Head of caudate nucleus (tissue), 42 donors: ENCODE measurements around the gene SLC11A2.
"Not testable (repeated sequence)": the region's sequence is repeated elsewhere in the genome, so short reads cannot be mapped to it uniquely, and the experiment has no call there.

ENCODE experiments used
- DNase-seq, 42 donors: peaks; one replicate each; pipeline versions ENCODE4 v3.0.0 to v3.0.0-alpha.2; 2020 to 2021; ENCODE audit warnings: mixed read lengths in 7 of 42
- intact Hi-C: fragments of 100-400 bp; cut with DNase I; formaldehyde crosslinking; loops from one replicate; pipeline ENCODE4 v1.15.0; 2022

Gene SLC11A2

GRCh38 chr12:50964432-50964831 is 61.8 kb downstream of the SLC11A2 start:
- DNase-seq: no peak
- intact Hi-C loops: no loop called here

DNA sequence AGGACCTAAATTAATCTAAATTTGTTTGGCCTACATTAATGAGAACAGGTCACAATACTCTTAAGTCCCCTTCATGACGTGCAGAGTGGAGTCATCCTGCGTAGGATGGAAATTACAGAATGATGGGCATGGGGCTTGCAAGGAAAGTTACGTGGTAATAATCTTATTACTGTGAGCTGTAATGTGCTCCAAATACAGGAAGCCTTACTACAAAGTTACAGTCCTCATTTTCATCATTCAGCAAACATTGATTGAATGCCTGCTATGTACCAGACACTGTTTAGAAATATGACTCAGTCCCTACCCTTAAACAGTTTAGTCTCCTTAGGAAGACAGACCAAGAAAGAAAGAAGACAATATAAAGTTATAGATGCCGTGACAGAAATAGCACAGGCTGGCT is 64.5 kb downstream of the SLC11A2 start:
- DNase-seq: no peak

DNA sequence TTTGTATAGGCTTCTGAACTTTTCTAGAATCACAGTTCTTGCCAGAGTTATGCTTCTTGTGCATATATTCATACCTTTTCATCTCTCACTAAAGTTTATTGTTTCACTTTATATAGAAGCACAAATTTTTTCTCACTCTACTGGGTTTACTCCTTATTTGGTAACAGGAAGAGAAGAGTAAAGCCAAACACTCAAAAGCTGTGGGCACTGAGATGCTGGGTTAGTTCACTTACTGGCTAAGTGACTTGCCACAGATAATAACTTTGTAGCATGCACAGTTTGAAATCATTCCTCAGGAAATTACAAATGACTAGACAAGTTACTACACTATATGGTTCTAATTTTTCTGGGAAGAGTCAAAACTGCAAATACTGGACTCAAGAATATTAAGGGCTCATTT is 66.1 kb downstream of the SLC11A2 start:
- intact Hi-C loops: no loop called here
- DNase-seq: no peak

More for the DNA sequence above, 64.5 kb downstream of the SLC11A2 start:
- intact Hi-C loops: no loop called here

DNA sequence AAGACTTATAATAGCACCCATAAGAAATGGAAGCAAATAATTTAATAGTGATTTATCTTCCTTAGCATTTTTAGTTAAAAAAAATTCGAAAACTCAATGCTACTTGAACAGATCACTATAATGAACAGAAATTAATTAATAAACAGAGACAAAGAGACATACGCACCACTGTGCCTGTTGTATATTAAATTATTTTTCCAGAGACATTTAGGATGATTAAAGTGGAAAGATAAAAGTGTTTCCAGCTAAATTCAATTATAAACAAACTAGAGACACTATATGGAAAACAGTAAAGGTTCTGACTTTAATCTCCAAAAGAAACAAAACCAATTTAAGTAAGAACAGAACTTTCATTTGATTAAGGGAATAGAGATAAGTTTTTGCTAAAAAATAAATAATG is 70.5 kb downstream of the SLC11A2 start:
- no peak for DNase-seq
- intact Hi-C loops: no loop called here

- intact Hi-C loops: no loop called here
Measured at GRCh38 chr12:50955288-50955687, 70.9 kb downstream of the SLC11A2 start.

GRCh38 chr12:50954789-50955188 is 71.4 kb downstream of the SLC11A2 start:
- not testable (repeated sequence) for DNase-seq

More at GRCh38 chr12:50955288-50955687, 70.9 kb downstream of the SLC11A2 start:
- no peak for DNase-seq

DNA sequence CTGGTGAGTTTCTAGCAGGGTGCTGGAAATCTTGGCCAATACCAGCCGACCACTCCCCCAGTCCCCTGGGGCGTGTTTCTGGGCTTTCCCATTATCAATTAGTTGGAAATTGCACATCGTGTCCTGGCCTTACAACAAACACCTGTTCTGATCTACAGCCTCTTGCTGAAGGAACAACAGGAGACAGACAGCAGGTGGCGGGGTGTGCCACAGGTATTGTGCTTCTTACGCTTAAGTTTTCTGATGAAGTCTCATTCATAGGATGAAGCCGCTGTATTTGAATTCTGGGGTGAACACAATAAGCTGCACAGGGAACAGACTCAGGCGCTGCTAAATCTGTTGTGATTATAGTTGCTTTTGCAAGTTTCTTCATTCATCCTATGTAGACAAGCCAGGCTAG is 73.1 kb downstream of the SLC11A2 start:
- intact Hi-C loops: no loop called here
- DNase-seq: no peak

More at GRCh38 chr12:50954789-50955188, 71.4 kb downstream of the SLC11A2 start:
- intact Hi-C loops: not testable (repeated sequence)

DNA sequence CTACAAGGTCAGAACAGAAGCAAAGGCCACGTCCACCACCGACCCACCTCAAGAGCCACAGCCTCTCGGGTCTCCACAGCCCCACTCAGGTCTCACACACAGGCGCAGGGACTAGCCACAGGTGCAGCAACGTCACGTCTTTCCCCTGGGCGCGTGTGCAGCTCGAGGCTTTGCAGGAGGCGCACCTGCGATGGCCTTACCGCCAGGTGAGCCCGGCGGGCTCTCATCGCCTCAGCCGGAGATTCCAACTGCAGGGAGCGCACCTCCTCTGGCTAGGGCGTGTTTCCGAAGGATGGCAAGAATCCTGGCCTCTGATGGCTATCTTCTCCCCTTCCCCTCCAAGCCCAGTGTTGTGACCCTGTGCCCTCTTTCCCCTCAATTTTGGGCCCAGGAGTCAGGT is 73.7 kb downstream of the SLC11A2 start, which contains the start of gene HIGD1C:
Gene HIGD1C (plus strand): TSS at position 35 of the 400 bp plus-strand sequence. CDS start 1,455 bp downstream, outside the sequence.
- DNase-seq: no peak
- intact Hi-C loops: no loop called here

DNA sequence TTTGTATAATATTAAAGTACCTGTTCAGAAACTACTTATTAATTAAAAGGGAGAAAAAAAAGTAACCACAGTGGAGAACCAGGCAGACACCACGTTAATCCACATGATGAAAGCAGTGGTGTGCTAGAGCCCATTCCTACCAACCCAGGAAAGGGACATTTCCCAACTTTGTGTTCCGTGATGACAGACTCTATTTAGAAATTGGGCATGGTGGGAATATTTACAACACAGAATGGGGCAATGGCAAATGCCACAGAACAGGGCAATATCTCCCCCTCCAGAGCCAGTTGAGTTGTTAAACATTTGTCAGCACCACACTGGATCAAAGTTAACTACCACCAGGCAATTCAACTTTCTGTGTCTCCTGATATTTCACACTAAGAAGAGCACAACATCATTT is 75.1 kb downstream of the SLC11A2 start:
- intact Hi-C loops: no loop called here
- DNase-seq: no peak

- intact Hi-C loops: no loop called here
- DNase-seq: no peak
Measured at GRCh38 chr12:50949801-50950302, 76.3 kb downstream of the SLC11A2 start.

- DNase-seq: no peak
- intact Hi-C loops: no loop called here
Measured at GRCh38 chr12:50948798-50949197, 77.4 kb downstream of the SLC11A2 start.

GRCh38 chr12:50947933-50948626 is 78.1 kb downstream of the SLC11A2 start:
- intact Hi-C loops: no loop called here

GRCh38 chr12:50937653-50938052 is 88.5 kb downstream of the SLC11A2 start:
- no peak for DNase-seq
- intact Hi-C loops: no loop called here

More at GRCh38 chr12:50947933-50948626, 78.1 kb downstream of the SLC11A2 start:
- no peak for DNase-seq

DNA sequence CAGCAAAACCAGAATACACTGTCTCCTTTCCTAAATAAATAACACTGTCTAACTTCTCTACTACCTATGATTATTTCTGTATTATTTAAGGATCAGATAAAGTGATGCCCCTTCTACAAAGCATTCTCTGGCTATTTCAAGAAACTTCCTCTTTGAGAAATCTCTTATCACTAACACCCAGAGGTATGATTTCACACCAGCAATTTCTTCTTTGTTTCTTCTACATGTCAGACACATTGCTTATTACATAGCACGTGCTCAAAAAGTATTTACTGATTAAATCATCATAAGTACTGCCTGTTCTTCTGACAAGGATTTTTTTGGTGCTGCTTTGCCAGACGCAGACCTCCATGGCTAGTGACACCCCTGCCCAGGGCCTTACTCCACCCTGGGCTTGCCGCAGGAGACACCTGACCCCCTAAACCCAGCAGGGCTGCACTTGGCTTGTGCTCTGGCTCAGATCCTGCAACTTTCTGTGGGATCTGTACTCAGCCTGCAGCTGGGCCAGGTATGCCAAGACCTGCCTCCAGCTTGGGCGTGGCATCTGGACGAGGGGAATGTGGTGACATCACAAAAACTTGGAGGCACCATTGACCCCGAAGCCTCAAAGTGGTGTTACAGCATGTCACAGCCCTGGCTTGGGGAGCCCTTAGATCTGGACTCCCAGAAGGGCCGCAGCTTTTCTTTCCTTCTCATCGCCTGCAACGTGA is 89.2 kb downstream of the SLC11A2 start:
- DNase-seq: no peak
- intact Hi-C loops: no loop called here

GRCh38 chr12:50934981-50935807 is 91.0 kb downstream of the SLC11A2 start:
- intact Hi-C loops: no loop called here
- no peak for DNase-seq

DNA sequence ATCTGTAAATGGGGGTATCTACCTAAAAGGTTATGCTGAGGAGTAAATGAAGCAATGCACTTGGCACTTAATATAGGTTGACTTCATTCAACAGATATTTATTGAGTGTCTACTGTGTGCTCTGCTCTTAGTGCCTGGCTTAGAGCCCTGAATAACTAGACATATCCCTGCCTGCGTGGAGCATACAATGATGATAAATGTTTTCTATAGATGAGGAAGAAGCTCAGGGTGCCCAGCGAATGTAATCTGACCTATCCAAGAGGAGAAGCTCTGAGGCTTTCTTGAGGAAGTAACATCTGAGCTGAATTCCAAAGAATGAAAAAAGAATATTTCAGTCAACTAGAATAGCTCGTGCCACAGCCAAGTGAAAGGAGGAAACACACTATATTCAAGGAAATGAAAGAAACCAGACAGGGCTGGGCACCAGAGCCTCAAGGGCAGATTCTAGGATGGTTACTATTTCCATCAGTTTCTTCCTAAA is 91.8 kb downstream of the SLC11A2 start:
- intact Hi-C loops: no loop called here

GRCh38 chr12:50933459-50934124 is 92.6 kb downstream of the SLC11A2 start:
- DNase-seq: no peak
- intact Hi-C loops: no loop called here

More for the DNA sequence above, 91.8 kb downstream of the SLC11A2 start:
- no peak for DNase-seq

- intact Hi-C loops: no loop called here
- no peak for DNase-seq
Measured at GRCh38 chr12:50932787-50933280, 93.3 kb downstream of the SLC11A2 start.

GRCh38 chr12:50930477-50930876 is 95.7 kb downstream of the SLC11A2 start:
- DNase-seq, intact Hi-C loops: not testable (repeated sequence)
